Measurements from ENCODE around the gene C2CD2.
A peak's percentile ranks its signal among the peaks of the same experiment; 100 is the strongest.

The C2CD2 gene

GRCh38 chr21:41927727-41928409 is 25.9 kb downstream of the C2CD2 start:
- DNase-seq (ENCODE audit: low read depth in 1 of 2, low spot score in 1 of 2) = peak in 1 of 2 experiments; percentile 81
- Histone ChIP-seq H3K4me3 (replicated peaks; ENCODE audit: insufficient read depth, low read length) (no peak overlapping the region), H3K27ac (replicated peaks) (peak overlapping the region; percentile 60), H3K27me3 (ENCODE audit: insufficient read depth, poor library complexity, severe bottlenecking) (no peaks in the 10 kb centered on the region)
- TF ChIP-seq CTCF (IDR thresholded peaks at IDR 0.05; ENCODE audit: insufficient read depth, low read length) (no peak), POLR2AphosphoS5 (IDR thresholded peaks at IDR 0.05; ENCODE audit: low read depth) (peak; percentile 98), GABPA (IDR thresholded peaks at IDR 0.05; ENCODE audit: low read depth) (no peak; the same call in 1 of the 2 replicates), REST (IDR thresholded peaks at IDR 0.05; ENCODE audit: insufficient replicate concordance, low read depth) (no peak), SPI1 (IDR thresholded peaks at IDR 0.05; ENCODE audit: borderline replicate concordance, low read depth) (peak; percentile 86)

DNA sequence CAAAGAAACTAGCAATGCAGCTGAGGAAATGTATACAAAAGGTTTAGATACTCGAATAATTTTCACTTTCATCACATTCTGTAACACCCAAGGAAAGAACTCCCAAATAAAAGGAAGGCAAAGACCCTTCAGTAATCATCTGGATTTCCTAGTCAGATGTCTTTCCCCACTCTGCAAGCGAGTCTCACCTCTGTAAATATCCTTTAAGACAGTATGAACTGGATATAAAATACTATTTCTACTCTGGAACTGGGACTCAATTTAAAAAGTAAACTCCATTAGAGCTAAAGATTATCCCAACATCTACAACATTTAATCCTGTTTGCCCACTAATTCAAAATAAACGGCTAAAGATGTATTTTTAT is 27.0 kb downstream of the C2CD2 start:
- H3K27ac ChIP-seq (replicated peaks) = peak overlapping the region; percentile 30
- no peak overlapping the region for H3K4me3 ChIP-seq (replicated peaks; ENCODE audit: insufficient read depth, low read length)
- H3K27me3 ChIP-seq (ENCODE audit: insufficient read depth, poor library complexity, severe bottlenecking) = no peaks in the 10 kb centered on the region
- no peak for TF ChIP-seq REST (IDR thresholded peaks at IDR 0.05; ENCODE audit: insufficient replicate concordance, low read depth)
- TF ChIP-seq POLR2AphosphoS5 (IDR thresholded peaks at IDR 0.05; ENCODE audit: low read depth) = no peak
- no peak for TF ChIP-seq CTCF (IDR thresholded peaks at IDR 0.05; ENCODE audit: insufficient read depth, low read length)
- DNase-seq (ENCODE audit: low read depth in 1 of 2, low spot score in 1 of 2) = no peak

DNA sequence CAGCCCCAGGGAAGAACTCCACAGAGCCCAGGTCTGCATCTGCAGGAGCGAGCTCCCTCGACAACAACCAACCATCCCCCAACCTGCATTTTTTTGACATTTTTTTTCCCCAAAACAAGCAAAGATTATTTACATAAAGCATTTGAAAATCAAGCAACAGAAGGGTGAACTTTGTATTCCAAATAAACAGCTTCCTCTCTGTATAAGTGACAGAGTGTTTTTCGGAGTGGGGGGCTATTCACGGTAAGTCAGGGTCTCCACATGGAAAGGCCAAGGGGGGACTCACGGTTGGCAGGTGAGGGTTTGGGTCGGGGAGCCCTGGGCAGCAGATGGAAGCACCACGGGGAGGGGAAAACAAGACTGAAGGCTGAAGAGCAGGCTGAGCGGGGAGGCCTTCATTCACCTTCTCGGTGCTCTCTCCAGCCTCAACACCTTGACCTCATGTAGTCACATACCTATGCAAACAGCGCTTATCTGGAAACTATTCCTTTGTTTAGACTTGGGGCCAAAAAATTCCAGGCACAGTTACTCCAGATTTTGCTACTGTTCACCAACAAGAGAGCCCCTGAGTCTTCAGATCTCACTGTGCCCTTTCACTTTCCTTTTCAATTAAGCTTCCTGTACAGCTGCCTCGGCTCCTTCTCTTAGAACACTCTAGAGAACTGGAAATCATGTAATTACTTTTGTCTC is 27.6 kb downstream of the C2CD2 start:
- Histone ChIP-seq H3K4me3 (replicated peaks; ENCODE audit: insufficient read depth, low read length) (no peak overlapping the region), H3K27ac (replicated peaks) (peak overlapping the region; percentile 30), H3K27me3 (ENCODE audit: insufficient read depth, poor library complexity, severe bottlenecking) (no peaks in the 10 kb centered on the region)
- TF ChIP-seq CTCF (IDR thresholded peaks at IDR 0.05; ENCODE audit: insufficient read depth, low read length) (no peak), GABPA (IDR thresholded peaks at IDR 0.05; ENCODE audit: low read depth) (no peak), SPI1 (IDR thresholded peaks at IDR 0.05; ENCODE audit: borderline replicate concordance, low read depth) (no peak), POLR2AphosphoS5 (IDR thresholded peaks at IDR 0.05; ENCODE audit: low read depth) (no peak), REST (IDR thresholded peaks at IDR 0.05; ENCODE audit: insufficient replicate concordance, low read depth) (no peak)
- no peak for DNase-seq (ENCODE audit: low read depth in 1 of 2, low spot score in 1 of 2)
